OCI-LY3 (cell line): ENCODE measurements around the gene LGALS1.

ENCODE experiments used
- CTCF ChIP-seq: fragments of 200-600, 300-600 bp; sonication (generic); IDR thresholded peaks from 2 replicates; pipeline ENCODE4 v1.5.1; 2014; ENCODE audit warnings: antibody characterized with exemption, low read length, low read depth
- EZH2phosphoT487 ChIP-seq: fragments of 200-600 bp; shearing (Covaris generic); IDR thresholded peaks from 2 replicates; pipeline ENCODE4 v1.6.1; 2018; ENCODE audit warnings: antibody characterized with exemption, mixed run types, low read depth

GRCh38 chr22:37643225-37643847, 32.1 kb upstream of the LGALS1 start:
- TF ChIP-seq CTCF (peak; percentile 95), EZH2phosphoT487 (no peak)
